Measurements from ENCODE around the gene IQCF6.
"Not testable (repeated sequence)": the region's sequence is repeated elsewhere in the genome, so short reads cannot be mapped to it uniquely, and the experiment has no call there.

Gene IQCF6

GRCh38 chr3:51779137-51779536, at the start of gene IQCF6:
IQCF6 (minus strand) TSS chr3:51779237; CDS start chr3:51779224, 13 bp downstream.
- DNase-seq (ENCODE audit: low read depth), result no peak

- DNase-seq (ENCODE audit: low read depth), result no peak
Observed at GRCh38 chr3:51828297-51828696, 49.3 kb upstream of the IQCF6 start.

- DNase-seq (ENCODE audit: low read depth), result no peak
Observed at GRCh38 chr3:51819709-51820406, 40.8 kb upstream of the IQCF6 start.

- no peak for DNase-seq (ENCODE audit: low read depth)
Observed at GRCh38 chr3:51819151-51819550, 40.1 kb upstream of the IQCF6 start.

GRCh38 chr3:51817375-51817774, 38.3 kb upstream of the IQCF6 start:
- DNase-seq (ENCODE audit: low read depth), result no peak

DNA sequence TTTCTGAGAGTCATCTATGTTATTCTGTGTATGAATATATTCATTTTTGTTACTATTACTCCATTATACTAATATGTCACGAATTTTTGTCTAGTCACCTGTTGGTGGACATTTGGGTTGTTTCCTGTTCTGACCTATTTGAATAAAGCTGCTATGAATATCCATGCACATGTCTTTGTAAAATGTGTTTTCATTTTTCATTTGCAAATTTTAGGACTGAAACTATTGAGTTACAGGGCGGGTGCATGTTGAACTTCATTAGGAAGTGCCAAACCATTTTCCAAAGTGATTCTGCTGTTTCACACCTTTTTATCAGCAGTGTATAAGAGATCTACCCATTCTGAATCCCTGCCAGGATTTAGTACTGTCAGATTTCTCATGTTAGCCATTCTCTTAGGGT, 37.7 kb upstream of the IQCF6 start:
- no peak for DNase-seq (ENCODE audit: low read depth)

GRCh38 chr3:51815614-51816013, 36.6 kb upstream of the IQCF6 start:
- DNase-seq (ENCODE audit: low read depth), result no peak

DNA sequence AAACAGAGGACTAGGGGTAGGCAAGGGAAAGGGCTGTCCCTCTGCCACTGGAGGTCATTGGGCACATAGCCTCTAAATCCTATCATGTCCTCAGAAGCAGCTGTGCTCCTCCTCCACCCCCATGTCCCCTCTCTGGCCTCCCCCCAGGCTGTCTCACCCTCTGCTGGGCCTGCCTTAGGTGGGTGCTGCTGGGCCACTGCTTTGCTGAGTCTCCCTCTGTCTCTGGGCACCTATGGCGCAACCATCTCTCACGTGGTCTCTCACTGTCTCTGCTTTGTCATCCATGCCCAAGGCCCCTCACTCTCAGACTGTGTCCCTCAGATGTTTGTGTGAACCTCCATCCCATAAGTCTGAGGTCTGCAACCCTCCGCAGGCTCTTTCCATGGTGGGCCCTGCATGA, 35.0 kb upstream of the IQCF6 start:
- no peak for DNase-seq (ENCODE audit: low read depth)

GRCh38 chr3:51813539-51813938, 34.5 kb upstream of the IQCF6 start:
- DNase-seq (ENCODE audit: low read depth), result no peak

GRCh38 chr3:51808934-51809333, 29.9 kb upstream of the IQCF6 start:
- DNase-seq (ENCODE audit: low read depth), result no peak

DNA sequence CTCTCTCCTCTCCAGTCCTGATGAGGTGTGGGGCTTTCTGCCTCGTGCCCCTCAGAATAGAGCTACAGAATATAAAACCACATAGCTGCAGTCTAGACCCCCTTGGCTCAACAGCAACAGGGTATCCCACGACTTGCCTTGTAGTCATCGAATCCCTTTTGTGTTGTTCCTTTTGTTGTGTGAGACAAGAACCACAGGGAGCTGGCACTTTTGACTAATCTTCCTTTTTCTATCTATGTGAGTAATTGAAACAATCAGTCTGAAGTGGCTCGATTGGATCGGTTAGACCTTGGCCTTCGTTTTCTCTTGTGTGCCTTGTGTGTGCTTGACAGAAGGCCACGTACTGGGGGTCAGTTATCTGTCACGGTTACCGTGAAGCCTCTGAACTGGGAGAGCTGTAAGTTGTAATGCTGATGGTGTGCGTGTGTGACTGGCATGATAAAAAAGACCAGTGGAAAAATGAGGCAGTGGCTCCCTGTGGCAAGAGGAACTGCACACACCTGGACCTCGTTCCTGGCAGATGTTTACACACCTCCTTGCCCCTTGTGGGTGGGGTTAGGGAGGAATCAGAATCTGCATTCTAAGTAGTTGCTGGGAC, 23.2 kb upstream of the IQCF6 start:
- DNase-seq (ENCODE audit: low read depth), result no peak

GRCh38 chr3:51800750-51801125, 21.7 kb upstream of the IQCF6 start:
- no peak for DNase-seq (ENCODE audit: low read depth)

DNA sequence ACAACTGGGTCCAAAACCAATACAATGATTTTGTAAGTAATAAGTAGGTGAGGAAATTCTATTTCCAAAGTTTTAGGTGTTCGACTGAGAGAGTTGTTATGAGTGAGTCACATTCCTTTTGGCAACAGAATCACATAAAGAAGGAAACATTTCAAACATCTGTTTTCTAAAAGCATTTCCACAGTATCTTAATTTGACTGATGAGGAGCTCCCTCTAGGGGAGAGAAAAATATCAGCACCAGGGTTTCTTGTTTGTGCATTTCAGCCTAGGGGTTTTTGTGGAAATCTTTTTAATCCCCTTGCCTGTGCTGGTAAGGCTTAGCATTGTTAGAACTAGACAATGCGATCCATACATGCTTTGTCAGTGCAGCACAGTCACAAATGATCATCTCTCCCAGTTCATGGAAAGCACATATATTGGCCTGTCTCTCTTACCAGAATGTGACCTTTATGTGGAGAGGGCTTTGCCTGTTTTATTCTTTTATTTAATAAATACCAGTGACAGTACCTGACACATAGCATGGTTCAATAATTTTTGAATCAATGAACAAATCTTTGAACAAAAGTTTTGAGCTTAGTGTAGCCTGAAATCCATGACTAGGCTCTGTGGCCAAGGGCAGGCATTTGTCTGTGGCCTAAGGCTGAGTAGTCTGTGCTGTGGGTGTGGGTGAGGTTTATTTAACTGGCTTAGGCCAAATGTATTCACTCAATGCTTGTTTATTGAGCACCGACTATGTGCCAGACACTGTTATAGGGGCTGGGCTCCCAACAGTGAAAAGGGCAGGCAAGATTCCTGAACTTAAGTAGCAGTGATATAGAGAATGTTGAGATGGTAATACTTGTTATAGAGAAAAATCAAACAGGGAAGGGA, 21.1 kb upstream of the IQCF6 start:
- no peak for DNase-seq (ENCODE audit: low read depth)

- DNase-seq (ENCODE audit: low read depth), result no peak
Observed at GRCh38 chr3:51798411-51798963, 19.4 kb upstream of the IQCF6 start.

- DNase-seq (ENCODE audit: low read depth), result no peak
Observed at GRCh38 chr3:51796854-51797253, 17.8 kb upstream of the IQCF6 start.

GRCh38 chr3:51794206-51794605, 15.2 kb upstream of the IQCF6 start:
- no peak for DNase-seq (ENCODE audit: low read depth)

DNA sequence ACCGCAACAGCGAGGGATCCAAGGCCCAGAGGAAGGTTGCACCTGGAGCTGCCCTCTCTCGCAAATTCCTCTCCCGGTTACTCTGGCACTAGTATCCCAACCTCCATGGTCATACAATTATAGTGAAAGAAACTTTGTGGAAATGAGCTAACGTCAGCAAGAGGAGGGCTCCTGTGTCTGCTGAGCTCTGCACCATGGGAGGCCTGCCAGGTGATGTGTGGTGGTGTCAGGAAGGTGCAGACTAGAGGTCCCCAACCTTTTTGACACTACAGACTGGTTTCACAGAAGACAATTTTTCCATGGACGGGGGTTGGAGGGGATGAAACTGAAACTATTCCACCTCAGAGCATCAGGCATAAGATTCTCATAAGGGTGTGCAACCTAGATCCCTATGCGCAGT, 13.2 kb upstream of the IQCF6 start:
- DNase-seq (ENCODE audit: low read depth), result no peak

GRCh38 chr3:51789437-51789836, 10.4 kb upstream of the IQCF6 start:
- no peak for DNase-seq (ENCODE audit: low read depth)

- DNase-seq (ENCODE audit: low read depth), result not testable (repeated sequence)
Observed at GRCh38 chr3:51787576-51787975, 8.5 kb upstream of the IQCF6 start.

DNA sequence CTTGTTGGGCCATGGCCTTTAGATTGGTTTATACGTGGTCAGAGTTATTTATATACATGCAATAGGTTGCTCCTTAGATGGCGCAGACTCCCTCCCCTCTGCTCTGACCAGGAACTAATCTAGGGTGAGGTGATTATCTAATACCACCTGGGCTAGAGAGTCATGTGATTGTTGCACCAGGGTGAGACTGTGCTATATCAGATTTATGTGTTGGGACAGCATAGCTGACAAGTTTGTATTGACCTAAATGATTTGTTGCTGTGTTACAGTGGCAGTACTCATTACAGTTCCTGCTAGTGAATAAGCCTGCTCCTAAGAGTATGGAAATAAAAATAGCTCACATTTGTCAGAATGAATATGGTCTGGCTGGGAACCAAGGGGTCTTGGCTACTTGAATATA, 7.2 kb upstream of the IQCF6 start:
- DNase-seq (ENCODE audit: low read depth), result no peak

DNA sequence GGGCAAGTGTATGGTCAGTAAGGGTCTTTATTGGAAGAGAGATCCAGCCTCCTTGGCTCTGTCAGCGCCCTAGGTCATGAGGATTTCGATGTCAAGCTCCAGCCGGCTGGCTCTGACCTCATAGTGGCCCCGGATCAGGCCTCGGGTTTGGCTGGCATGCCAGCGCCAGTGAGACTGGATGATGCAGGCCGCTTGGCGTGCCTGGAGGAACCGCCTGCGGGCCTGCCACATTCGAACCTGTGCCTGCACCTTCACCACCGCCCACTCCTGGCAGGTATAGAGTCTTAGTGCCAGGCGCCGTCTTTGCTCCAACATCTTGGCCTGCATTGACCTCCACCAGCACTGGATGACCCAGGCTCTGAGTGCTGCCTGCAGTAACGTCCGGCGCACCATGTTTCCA, 483 bp downstream of the IQCF6 start:
- DNase-seq (ENCODE audit: low read depth), result no peak

DNA sequence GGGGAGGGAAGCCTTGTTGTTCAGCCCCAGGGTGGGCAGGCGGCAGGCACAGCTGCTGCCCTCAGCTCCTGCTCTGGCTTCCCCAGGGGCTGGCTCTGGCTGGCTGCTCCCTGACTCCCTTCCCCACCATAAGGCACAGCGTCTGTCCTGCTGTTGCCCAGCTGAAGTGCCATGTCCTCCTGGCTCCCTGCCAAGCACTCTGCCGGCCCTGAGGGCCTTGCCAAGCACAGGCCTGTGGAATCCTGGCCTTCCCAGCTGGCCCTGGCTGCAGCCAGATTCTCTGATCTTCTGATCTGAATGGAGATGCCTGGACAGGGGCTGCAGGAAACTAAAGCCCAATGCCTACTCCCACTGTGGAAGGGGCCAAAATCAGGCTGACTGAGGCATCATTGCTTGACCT, 1.1 kb downstream of the IQCF6 start:
- no peak for DNase-seq (ENCODE audit: low read depth)

DNA sequence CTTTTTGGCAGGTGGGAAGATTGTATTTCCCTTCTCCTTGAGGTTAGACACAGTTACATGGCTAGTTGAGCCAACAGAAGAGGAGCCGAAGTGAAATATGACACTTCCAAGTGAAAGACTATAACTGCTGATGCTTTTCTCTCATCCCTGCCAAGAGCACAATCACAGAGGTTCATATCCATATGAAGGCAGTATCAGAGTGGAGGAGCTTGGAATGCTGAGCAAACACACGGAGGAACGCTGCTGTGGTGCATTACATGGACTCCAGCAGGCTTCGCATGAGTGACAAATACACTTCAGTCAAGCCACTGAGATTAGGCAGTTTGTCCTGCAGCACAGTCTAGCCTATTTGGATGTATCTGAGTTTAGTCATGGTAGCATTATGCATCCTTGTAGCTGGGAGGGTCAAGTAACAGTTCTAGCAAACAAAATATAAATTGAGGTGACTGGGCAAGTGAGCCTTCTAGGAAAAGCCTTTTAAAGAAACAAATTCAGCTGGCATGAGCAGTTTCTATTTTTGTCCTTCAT, 5.4 kb downstream of the IQCF6 start:
- DNase-seq (ENCODE audit: low read depth), result no peak

All from stimulated activated CD4-positive, alpha-beta T cell treated with anti-CD3 and anti-CD28 coated beads, Interleukin-2, amount 100 ng/mL, for 4 hours (primary cell).